ENCODE measurements around the gene ZNF385A. TPM values are rescaled to one million over a fixed set of nuclear protein-coding genes. Genes with fewer than 3 reads are reported as not detected.

Gene ZNF385A
- total and polyA plus RNA-seq, 2 experiments from 2014 or later, result 10.9 to 21.7 TPM

- Mint-ChIP-seq H3K4me1 (peaks cover 53% of the 10 kb centered on the region), H3K27ac (no peak overlapping the region), H3K36me3 (ENCODE audit: low read depth) (no peaks in the 10 kb centered on the region), H3K27me3 (ENCODE audit: insufficient read depth, low read depth, poor library complexity) (peaks cover 36% of the 10 kb centered on the region), H3K9me3 (no peaks in the 10 kb centered on the region), H3K4me3 (no peak overlapping the region)
- no peaks in the 10 kb centered on the region for H4K20me1 ChIP-seq (replicated peaks; ENCODE audit: insufficient read depth)
- ATAC-seq, result no peak
- no peak overlapping the region for H3K27ac ChIP-seq (ENCODE audit: low read depth)
- H3K9me2 ChIP-seq (ENCODE audit: insufficient read depth), result no peaks in the 10 kb centered on the region
- H3K4me3 ChIP-seq, result no peak overlapping the region
- peaks cover 33% of the 10 kb centered on the region for H3K4me1 ChIP-seq (ENCODE audit: insufficient read depth)
- H2AFZ ChIP-seq, result no peak overlapping the region
- H3K27me3 ChIP-seq (ENCODE audit: insufficient read depth), result peaks cover 20% of the 10 kb centered on the region; the same call in 1 of the 2 replicates
- DNase-seq (ENCODE audit: low spot score), result no peak
- no peak for TF ChIP-seq STAT1 (IDR thresholded peaks at IDR 0.05; ENCODE audit: unreplicated experiment)
- TF ChIP-seq JUNB (IDR thresholded peaks at IDR 0.05; ENCODE audit: unreplicated experiment), result no peak
- no peak for TF ChIP-seq NANOG (IDR thresholded peaks at IDR 0.05; ENCODE audit: borderline replicate concordance)
- no peak for TF ChIP-seq CREB1 (CRISPR knock-in tag; IDR thresholded peaks at IDR 0.05; ENCODE audit: low read depth)
- TF ChIP-seq ETS1 (IDR thresholded peaks at IDR 0.05), result no peak
- TF ChIP-seq ZNF114 (CRISPR knock-in tag; IDR thresholded peaks at IDR 0.05), result no peak
- TF ChIP-seq CTCF (conservative IDR thresholded peaks at IDR 0.05; ENCODE audit: low read depth in 2 of 2), result no peak
- TF ChIP-seq ZNF462 (CRISPR knock-in tag; IDR thresholded peaks at IDR 0.05), result no peak
- TF ChIP-seq REST (IDR thresholded peaks at IDR 0.05; ENCODE audit: unreplicated experiment), result no peak
- TF ChIP-seq POLR2AphosphoS5 (IDR thresholded peaks at IDR 0.05; ENCODE audit: low read depth), result no peak
- no peak for TF ChIP-seq EZH2phosphoT487 (IDR thresholded peaks at IDR 0.05; ENCODE audit: unreplicated experiment)
- no peak for TF ChIP-seq EZH2 (IDR thresholded peaks at IDR 0.05; ENCODE audit: low read depth, unreplicated experiment)
- no peak for TF ChIP-seq ZNF331 (CRISPR knock-in tag; IDR thresholded peaks at IDR 0.05; ENCODE audit: low read depth)
- H3K36me3 ChIP-seq (ENCODE audit: insufficient read depth), result no peaks in the 10 kb centered on the region
- no peaks in the 10 kb centered on the region; the same call in 1 of the 2 replicates for H3F3A ChIP-seq (replicated peaks; ENCODE audit: low read depth)
- H3K4me2 ChIP-seq, result no peak overlapping the region
- no peaks in the 10 kb centered on the region for H3K79me2 ChIP-seq (replicated peaks; ENCODE audit: insufficient read depth)
Observed at GRCh38 chr12:54430471-54431069, 46.0 kb upstream of the ZNF385A start.
